DMS114 treated with DMSO at 0.1 percent for 48 hours (cell line): ENCODE measurements around the gene CHD9NB.
"Not testable (repeated sequence)": the region's sequence is repeated elsewhere in the genome, so short reads cannot be mapped to it uniquely, and the experiment has no call there.

Source experiments
- DNase-seq: peaks from one replicate; lab custom pipeline; 2025; ENCODE audit not compliant: unreplicated experiment; lab: John Stamatoyannopoulos, UW

The CHD9NB gene

DNA sequence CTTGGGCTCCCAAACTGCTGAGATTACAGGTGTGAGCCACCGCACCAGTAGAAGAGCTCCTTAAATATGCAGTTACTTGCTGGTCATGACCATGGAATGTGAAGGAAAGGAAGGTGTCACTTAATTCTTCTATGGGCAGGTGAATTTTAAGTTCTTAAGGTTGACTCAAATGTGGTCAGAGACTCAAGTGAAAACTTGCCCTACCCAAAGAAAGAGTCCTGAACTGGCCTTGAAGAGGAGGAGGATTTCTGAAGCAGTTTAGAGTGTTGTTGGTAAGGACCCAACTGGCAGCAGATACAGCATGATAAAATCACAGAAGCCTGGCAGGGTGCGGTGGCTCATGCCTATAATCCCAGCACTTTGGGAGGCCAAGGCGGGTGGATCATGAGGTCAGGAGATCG lies 31.4 kb upstream of the CHD9NB start:
- no peak for DNase-seq

DNA sequence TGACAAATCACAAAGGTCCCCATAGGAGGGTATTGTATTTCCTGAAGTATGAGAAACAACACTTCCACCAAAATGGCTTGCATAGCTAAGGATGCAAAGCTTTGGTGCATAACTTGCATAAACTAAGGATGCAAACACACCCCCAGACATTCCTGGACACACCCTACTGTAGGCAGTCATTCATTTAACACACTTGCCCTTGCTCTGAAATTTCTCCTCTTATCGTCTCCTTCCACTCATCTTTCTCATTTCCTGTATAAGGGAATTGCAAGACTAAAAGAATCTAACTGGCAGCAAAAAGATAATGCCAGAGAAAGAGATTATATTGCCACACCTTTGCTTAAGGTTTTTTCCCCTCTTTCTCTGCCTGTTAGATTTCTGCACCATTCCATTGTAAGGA lies 30.4 kb upstream of the CHD9NB start:
- no peak for DNase-seq

DNA sequence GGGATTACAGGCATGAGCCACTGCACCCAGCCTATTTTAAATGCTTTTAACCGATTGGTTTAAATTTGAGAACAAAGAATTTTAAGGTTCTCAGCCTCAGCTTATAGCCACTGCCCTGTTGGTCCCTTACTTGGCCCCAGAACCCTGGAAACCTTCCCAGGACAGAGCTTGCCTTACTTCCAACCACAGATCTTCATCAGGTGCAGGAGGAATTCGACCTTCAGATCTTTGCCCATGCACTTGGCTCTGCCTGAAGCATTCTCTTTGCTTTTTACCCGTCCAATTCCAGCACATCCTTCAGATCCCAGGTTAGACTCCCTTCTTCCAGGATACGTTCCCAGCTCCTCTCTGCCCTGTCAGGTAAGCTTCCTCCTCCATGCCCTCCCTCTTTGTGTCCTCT lies 29.8 kb upstream of the CHD9NB start:
- no peak for DNase-seq

- DNase-seq = no peak
Observed at GRCh38 chr16:53081686-53082407, 29.1 kb upstream of the CHD9NB start.

DNA sequence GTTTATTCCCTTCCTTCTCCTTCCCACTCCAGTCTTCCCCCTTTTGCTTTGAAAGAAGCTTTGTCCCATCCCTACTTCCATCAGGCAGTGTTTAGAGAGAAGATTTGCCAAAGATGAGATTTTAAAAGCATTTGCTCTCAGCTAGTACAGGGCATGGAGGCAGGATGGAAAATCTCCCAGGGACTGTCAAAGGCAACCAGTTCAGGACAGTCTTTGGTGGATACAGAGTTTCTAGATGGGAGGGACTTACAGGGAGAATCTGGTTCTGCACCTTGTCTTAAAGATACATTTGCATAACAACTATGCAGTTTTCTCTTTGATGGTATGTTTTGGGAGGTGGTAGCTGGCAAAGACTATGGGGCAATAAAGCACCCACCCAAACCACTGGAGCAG lies 28.3 kb upstream of the CHD9NB start:
- no peak for DNase-seq

DNA sequence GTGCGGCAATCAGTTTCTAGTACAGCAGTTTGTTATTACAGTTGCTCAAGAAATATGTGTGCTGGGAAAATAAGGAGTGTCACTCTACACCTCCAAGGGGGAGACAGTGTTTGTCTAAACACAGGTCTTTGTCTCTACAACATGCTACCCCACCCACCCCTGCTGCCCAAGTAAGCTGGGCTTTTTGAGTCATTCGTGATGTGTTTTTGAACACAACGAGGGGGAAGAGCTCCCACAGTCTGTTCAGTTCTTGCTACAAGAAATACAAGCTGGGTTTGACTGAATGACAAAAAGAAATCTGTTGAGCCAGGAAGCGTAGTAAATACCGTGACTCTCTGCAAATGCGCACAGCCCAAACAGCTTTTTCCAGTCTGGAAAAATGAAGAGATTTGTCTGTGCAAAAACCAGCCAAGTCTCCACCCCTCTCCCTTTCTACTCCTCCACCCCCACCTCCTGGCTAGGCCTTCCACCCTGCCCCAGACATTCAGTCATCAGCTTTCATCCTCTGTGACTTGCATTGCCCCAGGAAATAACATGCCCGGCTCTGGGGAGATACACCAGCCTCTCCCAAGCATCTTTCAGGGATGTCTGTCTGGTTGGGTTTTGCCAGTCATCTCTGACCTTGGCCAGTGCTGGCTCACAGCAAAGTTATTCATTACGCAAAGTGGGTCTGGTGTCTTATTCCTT lies 27.8 kb upstream of the CHD9NB start:
- no peak for DNase-seq

- DNase-seq = no peak
Observed at GRCh38 chr16:53078765-53079485, 26.2 kb upstream of the CHD9NB start.

DNA sequence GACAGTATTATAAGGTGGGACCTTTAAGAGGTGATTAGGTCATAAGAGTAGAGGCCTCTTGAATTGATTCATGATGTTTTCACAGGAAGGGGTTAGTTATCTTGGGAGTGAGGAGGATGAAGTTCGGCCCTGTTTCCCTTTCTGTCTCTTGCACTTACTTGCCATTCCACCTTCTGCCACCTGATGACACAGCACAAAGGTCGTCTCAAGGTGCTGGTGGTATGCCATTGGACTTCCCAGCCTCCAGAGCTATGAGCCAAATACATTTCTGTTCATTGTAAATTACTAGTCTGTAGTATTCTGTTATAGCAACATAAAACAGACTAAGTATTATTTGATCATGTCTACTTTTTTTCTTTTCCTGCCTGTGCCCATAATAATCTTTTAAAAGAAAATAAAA lies 25.6 kb upstream of the CHD9NB start:
- no peak for DNase-seq

- not testable (repeated sequence) for DNase-seq
Observed at GRCh38 chr16:53075461-53075860, 22.8 kb upstream of the CHD9NB start.

DNA sequence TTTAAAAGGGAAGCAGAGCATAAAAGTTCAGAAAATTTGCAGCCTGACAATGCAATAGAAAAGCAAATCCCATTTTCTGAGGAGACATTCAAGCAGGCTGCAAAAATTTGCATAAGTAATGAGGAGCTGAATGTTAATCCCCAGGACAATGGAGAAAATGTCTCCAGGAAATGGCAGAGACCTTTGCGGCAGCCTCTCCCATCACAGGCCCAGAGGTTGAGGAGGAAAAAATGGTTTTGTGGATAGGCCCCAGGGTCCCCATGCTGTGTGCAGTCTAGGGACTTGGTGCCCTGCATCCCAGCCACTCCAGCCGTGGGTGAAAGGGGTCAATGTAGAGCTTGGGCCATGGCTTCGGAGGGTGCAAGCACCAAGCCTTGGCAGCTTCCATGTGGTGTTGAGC lies 21.6 kb upstream of the CHD9NB start:
- not testable (repeated sequence) for DNase-seq

- DNase-seq = no peak
Observed at GRCh38 chr16:53073022-53073421, 20.3 kb upstream of the CHD9NB start.

DNA sequence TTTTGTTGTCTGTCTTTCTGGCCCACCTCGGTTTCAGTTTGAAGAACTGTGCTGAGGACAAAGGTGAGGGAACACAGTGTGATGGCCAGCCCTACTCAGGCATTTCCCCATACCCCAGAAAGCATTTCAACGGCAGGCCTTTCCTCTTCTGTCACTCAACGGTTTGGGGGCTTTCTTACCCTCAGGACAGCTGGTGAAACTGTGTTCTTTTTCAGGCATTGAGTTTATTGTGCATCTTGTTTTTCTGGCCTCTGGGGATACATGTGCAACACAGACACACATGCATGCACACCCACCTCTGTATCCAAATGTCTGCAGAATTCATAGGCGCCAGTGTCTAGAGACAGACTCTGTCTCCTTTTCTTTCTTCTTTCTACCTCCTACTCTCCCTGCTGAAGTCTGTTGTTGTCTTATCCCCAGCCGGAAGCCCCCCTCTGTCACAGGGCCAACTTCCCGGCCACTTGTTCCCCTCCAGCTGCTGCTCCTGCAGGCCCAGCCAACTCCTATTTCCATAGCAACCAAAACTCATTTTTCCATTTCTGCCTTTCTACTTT lies 19.1 kb upstream of the CHD9NB start:
- no peak for DNase-seq

DNA sequence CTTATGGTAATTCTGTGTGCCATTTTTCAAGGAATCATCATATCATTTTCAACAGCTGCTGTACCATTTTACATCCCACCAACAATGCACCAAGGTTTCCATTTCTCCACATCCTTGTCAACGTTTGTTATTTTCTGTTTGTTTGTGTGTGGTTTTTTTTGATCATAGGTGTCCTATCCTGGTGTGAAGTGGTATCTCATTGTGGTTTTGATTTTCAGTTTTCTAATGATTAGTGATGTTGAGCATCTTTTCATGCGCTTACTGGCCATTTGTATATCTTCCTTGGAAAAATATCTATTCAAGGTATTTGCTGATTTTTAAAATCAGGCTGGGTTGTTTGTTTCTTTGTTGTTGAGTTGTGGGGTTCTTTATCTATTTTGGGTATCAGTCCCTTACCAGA lies 17.1 kb upstream of the CHD9NB start:
- DNase-seq = no peak

DNA sequence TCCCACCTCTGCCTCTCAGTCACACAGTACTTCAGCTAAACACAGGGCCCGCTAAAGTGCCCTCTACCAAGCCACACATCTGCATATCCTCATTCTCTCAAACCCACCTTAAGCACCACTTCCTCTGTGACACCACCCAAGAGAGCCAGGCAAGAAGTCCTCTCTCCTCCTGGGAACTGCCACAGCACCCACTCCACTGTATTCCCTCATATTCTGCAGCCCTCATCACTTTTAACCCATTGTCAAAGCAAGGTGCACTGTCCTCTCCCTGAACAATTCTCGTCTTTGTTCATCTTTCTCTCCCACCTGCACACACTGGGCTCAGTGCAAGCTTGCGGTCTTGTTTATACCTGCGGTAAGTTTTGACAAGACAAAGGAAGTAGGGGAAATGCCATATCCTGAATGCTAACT lies 15.7 kb upstream of the CHD9NB start:
- DNase-seq = no peak

- no peak for DNase-seq
Observed at GRCh38 chr16:53067675-53068074, 15.0 kb upstream of the CHD9NB start.

DNA sequence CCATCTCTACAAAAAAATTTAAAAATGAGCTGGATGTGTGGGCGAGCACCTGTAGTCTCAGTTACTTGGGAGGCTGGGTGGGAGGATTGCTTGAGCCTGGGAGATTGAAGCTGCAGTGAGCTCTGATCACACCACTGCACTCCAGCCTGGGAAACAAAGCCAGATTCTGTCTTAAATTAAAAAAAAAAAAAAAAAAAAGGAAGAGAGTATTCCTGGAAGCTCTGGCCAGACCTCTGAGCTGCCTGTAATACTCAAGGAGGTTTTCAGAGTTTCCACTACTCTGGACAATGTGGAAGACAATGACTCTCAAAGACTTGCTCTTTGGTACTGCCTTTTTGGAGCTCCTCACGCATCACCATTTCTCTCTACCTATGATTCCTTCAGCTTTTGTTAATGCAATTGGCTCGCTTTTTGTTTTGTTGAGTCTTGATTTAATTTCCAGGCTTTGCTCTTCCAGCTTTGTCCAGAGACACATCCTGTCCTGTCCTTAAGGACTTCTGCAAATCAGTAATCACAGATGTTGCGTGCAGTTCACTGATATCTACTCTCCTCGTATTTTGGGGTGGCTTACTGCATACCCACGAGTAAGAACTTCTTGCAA lies 12.9 kb upstream of the CHD9NB start:
- DNase-seq = no peak

DNA sequence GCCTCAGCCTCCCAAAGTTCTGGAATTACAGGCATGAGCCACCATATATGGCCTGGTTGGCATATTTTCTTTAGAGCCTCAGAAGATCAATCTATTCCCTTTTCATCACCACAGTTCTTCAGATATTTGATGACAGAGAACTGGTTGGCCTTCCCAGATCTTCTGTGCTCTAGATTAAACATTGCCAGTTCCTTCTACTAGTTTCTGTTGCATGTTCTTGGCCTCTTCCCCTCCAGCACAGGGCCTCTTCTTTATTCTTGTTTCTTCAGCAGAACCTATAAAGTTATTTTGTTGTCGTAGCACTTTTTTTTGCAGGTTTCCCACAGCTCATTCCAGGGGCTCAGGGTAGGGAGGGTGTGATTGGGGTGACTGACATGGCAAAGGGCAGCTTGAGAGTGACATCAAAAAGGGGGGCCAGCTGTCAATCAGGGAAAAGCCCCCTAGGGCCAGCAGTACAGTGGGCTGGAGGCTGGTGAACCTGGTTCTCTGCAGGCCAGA lies 11.4 kb upstream of the CHD9NB start:
- no peak for DNase-seq

- DNase-seq = no peak
Observed at GRCh38 chr16:53061701-53062159, 9.0 kb upstream of the CHD9NB start.

GRCh38 chr16:53061256-53061655 lies 8.6 kb upstream of the CHD9NB start:
- no peak for DNase-seq

- no peak for DNase-seq
Observed at GRCh38 chr16:53059672-53060071, 7.0 kb upstream of the CHD9NB start.

DNA sequence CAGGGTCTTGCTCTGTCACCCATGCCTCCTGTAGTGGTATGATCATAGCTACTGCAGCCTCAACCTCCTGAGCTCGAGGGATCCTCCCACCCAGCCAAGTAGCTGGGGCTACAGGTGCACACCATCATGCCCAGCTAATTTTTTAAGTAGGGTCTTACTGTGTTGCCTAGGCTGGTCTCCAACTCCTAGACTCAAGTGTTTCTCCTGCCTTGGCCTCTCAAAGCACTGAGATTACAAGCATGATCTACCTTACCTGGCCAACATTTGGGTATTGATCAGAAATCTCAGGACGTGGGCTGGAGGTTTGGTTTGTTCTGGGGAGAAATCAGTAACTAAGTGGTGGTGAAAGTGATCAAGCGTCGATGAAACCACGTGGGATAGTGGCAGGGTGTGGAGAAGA lies 6.2 kb upstream of the CHD9NB start:
- DNase-seq = no peak
